ENCODE results near the gene FRMPD2.

Gene FRMPD2

DNA sequence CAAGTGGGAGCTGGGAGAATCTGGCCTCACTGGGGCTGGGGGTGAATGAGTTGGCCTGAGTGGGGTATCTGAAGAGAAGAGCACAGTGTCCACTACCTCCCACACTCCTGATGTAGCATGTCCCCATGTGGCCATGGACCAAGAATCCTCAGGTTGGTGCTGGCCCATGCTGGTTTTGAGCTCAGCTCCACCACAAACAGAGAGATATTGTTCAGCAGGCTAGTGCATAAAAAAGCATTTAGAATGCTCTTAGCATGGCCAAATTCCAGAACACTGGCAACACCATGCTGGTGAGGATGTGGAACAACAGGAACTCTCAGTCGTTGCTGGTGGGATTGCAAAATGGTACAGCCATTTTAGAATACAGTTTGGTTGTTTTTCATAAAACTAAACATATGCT, 61.4 kb downstream of the FRMPD2 start:
- Histone ChIP-seq H2AFZ (ENCODE audit: low read length) (no peak overlapping the region), H3K79me2 (ENCODE audit: insufficient read depth, low read length) (no peaks in the 10 kb centered on the region), H3K27me3 (ENCODE audit: insufficient read depth, low read length) (no peaks in the 10 kb centered on the region), H3K9me3 (ENCODE audit: low read length) (no peaks in the 10 kb centered on the region), H3K27ac (ENCODE audit: low read depth, low read length, poor library complexity, severe bottlenecking) (no peak overlapping the region), H3K36me3 (ENCODE audit: insufficient read depth, low read length) (no peaks in the 10 kb centered on the region), H4K20me1 (ENCODE audit: insufficient read depth, low read length) (no peaks in the 10 kb centered on the region), H3F3A (ENCODE audit: insufficient read depth, low read length) (no peaks in the 10 kb centered on the region), H3K9me2 (ENCODE audit: low read depth, low read length) (no peaks in the 10 kb centered on the region), H3K4me3 (ENCODE audit: low read depth, low read length, poor library complexity, severe bottlenecking) (no peak overlapping the region), H3K4me1 (ENCODE audit: insufficient read depth, low read length, severe bottlenecking) (no peaks in the 10 kb centered on the region), H3K9ac (ENCODE audit: low read length) (no peak overlapping the region), H3K4me2 (ENCODE audit: low read length) (no peak overlapping the region)
- TF ChIP-seq, protein P1, sequence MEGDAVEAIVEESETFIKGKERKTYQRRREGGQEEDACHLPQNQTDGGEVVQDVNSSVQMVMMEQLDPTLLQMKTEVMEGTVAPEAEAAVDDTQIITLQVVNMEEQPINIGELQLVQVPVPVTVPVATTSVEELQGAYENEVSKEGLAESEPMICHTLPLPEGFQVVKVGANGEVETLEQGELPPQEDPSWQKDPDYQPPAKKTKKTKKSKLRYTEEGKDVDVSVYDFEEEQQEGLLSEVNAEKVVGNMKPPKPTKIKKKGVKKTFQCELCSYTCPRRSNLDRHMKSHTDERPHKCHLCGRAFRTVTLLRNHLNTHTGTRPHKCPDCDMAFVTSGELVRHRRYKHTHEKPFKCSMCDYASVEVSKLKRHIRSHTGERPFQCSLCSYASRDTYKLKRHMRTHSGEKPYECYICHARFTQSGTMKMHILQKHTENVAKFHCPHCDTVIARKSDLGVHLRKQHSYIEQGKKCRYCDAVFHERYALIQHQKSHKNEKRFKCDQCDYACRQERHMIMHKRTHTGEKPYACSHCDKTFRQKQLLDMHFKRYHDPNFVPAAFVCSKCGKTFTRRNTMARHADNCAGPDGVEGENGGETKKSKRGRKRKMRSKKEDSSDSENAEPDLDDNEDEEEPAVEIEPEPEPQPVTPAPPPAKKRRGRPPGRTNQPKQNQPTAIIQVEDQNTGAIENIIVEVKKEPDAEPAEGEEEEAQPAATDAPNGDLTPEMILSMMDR (IDR thresholded peaks at IDR 0.05; ENCODE audit: low read length): no peak
- TF ChIP-seq EZH2 (IDR thresholded peaks at IDR 0.05; ENCODE audit: borderline replicate concordance, low read length): no peak

DNA sequence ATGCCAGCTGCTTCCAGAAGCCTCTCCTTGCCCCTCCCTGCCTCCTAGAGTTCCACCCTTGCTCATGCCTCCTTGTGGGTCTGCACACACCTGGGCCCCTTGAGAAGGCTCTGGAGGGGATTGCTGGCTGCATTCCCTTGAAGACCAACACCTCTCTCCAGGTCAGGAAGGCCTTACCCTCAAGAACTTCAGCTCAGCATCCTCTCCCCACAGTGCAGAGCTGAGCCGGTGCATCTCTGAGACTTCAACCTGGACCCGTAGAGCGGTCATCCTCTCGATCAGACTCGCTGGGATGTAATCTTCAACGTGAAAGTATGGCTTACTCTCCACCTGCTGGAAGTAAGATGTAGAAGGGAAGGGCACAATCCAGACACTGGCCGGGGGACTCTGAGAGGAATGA, 62.7 kb downstream of the FRMPD2 start:
- Histone ChIP-seq H3K27ac (ENCODE audit: low read depth, low read length, poor library complexity, severe bottlenecking) (no peak overlapping the region), H3K9me2 (ENCODE audit: low read depth, low read length) (no peaks in the 10 kb centered on the region), H3F3A (ENCODE audit: insufficient read depth, low read length) (no peaks in the 10 kb centered on the region), H3K36me3 (ENCODE audit: insufficient read depth, low read length) (no peaks in the 10 kb centered on the region), H3K4me3 (ENCODE audit: low read depth, low read length, poor library complexity, severe bottlenecking) (no peak overlapping the region), H3K9me3 (ENCODE audit: low read length) (no peaks in the 10 kb centered on the region), H3K9ac (ENCODE audit: low read length) (no peak overlapping the region), H3K4me2 (ENCODE audit: low read length) (no peak overlapping the region), H4K20me1 (ENCODE audit: insufficient read depth, low read length) (no peaks in the 10 kb centered on the region), H2AFZ (ENCODE audit: low read length) (no peak overlapping the region), H3K27me3 (ENCODE audit: insufficient read depth, low read length) (no peaks in the 10 kb centered on the region), H3K79me2 (ENCODE audit: insufficient read depth, low read length) (no peaks in the 10 kb centered on the region), H3K4me1 (ENCODE audit: insufficient read depth, low read length, severe bottlenecking) (no peaks in the 10 kb centered on the region)
- TF ChIP-seq EZH2 (IDR thresholded peaks at IDR 0.05; ENCODE audit: borderline replicate concordance, low read length): no peak
- TF ChIP-seq, protein P1 (IDR thresholded peaks at IDR 0.05; ENCODE audit: low read length): no peak

DNA sequence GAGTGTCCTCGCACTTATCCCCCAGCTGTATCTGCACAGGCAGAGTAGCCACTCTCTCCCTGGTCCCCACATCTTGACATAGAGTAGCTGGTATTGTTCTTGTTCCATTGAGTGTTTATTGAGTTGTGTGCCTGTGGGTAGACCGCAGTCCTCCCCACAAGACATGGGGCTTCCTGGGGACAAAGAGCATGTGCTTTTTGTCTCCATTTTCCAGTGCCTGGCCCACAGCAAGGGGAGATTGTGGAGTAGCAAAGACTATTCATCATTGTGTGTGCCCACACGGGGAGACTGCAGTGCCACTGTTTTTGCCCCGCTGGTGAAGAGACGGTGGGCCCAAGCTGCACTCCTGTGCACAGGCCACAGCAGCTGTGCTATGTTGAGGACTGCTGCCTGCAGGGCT, 63.5 kb downstream of the FRMPD2 start:
- H3F3A ChIP-seq (ENCODE audit: insufficient read depth, low read length): no peaks in the 10 kb centered on the region
- no peaks in the 10 kb centered on the region for H3K4me1 ChIP-seq (ENCODE audit: insufficient read depth, low read length, severe bottlenecking)
- H3K27ac ChIP-seq (ENCODE audit: low read depth, low read length, poor library complexity, severe bottlenecking): no peak overlapping the region
- no peaks in the 10 kb centered on the region for H3K9me2 ChIP-seq (ENCODE audit: low read depth, low read length)
- no peaks in the 10 kb centered on the region for H3K79me2 ChIP-seq (ENCODE audit: insufficient read depth, low read length)
- H2AFZ ChIP-seq (ENCODE audit: low read length): no peak overlapping the region
- no peaks in the 10 kb centered on the region for H3K36me3 ChIP-seq (ENCODE audit: insufficient read depth, low read length)
- H3K9me3 ChIP-seq (ENCODE audit: low read length): no peaks in the 10 kb centered on the region
- TF ChIP-seq EZH2 (IDR thresholded peaks at IDR 0.05; ENCODE audit: borderline replicate concordance, low read length): no peak
- TF ChIP-seq, protein P1 (IDR thresholded peaks at IDR 0.05; ENCODE audit: low read length): no peak
- no peaks in the 10 kb centered on the region for H4K20me1 ChIP-seq (ENCODE audit: insufficient read depth, low read length)
- no peak overlapping the region for H3K4me2 ChIP-seq (ENCODE audit: low read length)
- H3K9ac ChIP-seq (ENCODE audit: low read length): no peak overlapping the region
- H3K4me3 ChIP-seq (ENCODE audit: low read depth, low read length, poor library complexity, severe bottlenecking): no peak overlapping the region
- no peaks in the 10 kb centered on the region for H3K27me3 ChIP-seq (ENCODE audit: insufficient read depth, low read length)
